Esophagus squamous epithelium (tissue), 5 donors: ENCODE measurements around the gene HDGFL2. TPM values are rescaled to one million over a fixed set of nuclear protein-coding genes. Genes with fewer than 3 reads are reported as not detected.

Experiments used
- DNase-seq: peaks from one replicate; lab custom pipeline; 2025; lab: John Stamatoyannopoulos, UW
- H3K27ac ChIP-seq, 4 donors: fragments of 200-600 bp; sonication (generic); one replicate each; pipeline ENCODE4 v1.5.1; 2016 to 2019; ENCODE audit warnings: mild to moderate bottlenecking in 1 of 4
- H3K27me3 ChIP-seq, 4 donors: fragments of 200-600 bp; sonication (generic); 1 replicate in 3 of 4; 2 replicates in 1 of 4; pipeline versions ENCODE4 v1.5.1 to v1.6.0; 2017 to 2021; ENCODE audit warnings: antibody characterized with exemption in 1 of 4
- H3K36me3 ChIP-seq, 3 donors: fragments of 200-600 bp; sonication (generic); one replicate each; pipeline ENCODE4 v1.5.1; 2016 to 2019
- H3K4me1 ChIP-seq, 3 donors: fragments of 200-600 bp; sonication (generic); one replicate each; pipeline ENCODE4 v1.5.1; 2017 to 2019
- H3K4me3 ChIP-seq, 4 donors: fragments of 200-600 bp; sonication (generic); 1 replicate in 3 of 4; 2 replicates in 1 of 4; pipeline ENCODE4 v1.5.1; 2016 to 2019; ENCODE audit warnings: mild to moderate bottlenecking in 2 of 4, moderate library complexity in 1 of 4
- H3K9me3 ChIP-seq, 3 donors: fragments of 200-600 bp; sonication (generic); one replicate each; pipeline ENCODE4 v1.5.1; 2016 to 2019
- POLR2A ChIP-seq, 4 donors: fragments of 450-650 bp; IDR thresholded peaks; one replicate each; pipeline ENCODE4 v1.6.1; 2017; ENCODE audit warnings: antibody characterized with exemption in 4 of 4, mild to moderate bottlenecking in 4 of 4, moderate library complexity in 3 of 4
- WGBS, 2 donors: methylation state at CpG; one replicate each; pipeline ENCODE4 v1.1.5; 2018; 5-methylcytosine and 5-hydroxymethylcytosine counted together
- intact Hi-C: fragments of 100-400 bp; cut with DNase I; formaldehyde crosslinking; loops from one replicate; pipeline ENCODE4 v1.15.0; 2022
- total RNA-seq, 4 donors: library from RNA; depleted of rRNA; stranded (reverse); fragments of >200 nt; gene quantifications; one replicate each; pipeline ENCODE4 v1.1.0, GENCODE V29; 2016
- TF ChIP-seq, protein P1 (sequence below), 6 experiments: fragments of 450-650 bp in 4 of 6; fragments of 200-600 bp in 2 of 6; sonication (generic) in 2 of 6; IDR thresholded peaks; one replicate each; pipeline ENCODE4 v1.5.1; 2016 to 2019; ENCODE audit warnings: antibody characterized with exemption in 6 of 6, mild to moderate bottlenecking in 4 of 6, moderate library complexity in 4 of 6
- donor health status: DM: yes; HTN: yes; CAD: no.

HDGFL2 gene
- total RNA-seq, 4 donors from 2014 or later = 18.4 to 28.8 (median 20.5) TPM

DNA sequence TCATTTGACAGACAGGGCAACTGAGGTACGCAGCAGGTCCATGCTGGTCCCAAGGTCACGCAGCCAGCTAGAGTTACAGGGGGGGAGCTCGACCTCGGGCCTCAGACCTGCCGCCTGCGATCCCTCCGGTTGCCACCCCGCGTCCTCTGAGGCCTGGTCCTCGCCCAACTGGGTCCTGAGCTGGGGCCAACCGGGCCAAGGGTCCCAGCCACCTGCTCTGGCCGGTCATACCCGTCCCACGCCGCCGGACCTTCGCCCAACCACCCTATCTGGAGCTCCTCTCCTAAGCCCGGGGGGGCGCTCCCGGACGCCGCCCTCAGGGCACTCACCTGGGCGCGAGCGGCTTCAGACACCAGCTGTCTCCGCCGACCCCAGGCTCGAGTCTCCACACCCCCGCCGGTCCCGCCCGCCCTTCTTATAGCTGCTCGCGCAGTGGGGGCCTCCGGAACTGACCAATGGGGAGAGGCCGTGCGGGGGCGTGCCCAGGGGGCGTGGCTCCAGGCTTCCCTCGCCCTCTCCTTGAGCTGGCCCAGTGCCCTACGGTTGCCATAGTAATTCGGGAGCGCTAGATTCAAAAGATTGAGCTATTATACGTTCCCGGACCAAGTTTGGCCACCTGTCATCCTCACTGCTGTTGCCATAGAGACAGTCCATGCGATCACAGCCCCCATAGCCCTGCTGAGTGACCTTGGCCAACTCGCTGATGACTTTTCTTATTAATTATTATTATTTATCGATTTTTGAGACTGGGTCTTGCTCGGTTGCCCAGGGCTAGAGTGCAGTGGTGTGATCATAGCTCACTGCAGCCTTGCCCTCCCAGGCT is 63.0 kb downstream of the HDGFL2 start, which contains the start of gene PLIN5:
Gene PLIN5 (minus strand): TSS at position 389 of the 823 bp plus-strand sequence. CDS start 1,150 bp downstream, outside the sequence.
- Histone ChIP-seq H3K4me3 (peak within 1 kb of the TSS in 3 of 4 donors; percentile 12 to 54 (median 39)), H3K9me3 (no peaks in the 10 kb centered on the region), H3K27me3 (peaks cover 0 to 41% (median 0%) of the 10 kb centered on the region in 4 donors), H3K27ac (peak within 1 kb of the TSS in 2 of 4 donors; percentile 36 to 43), H3K36me3 (no peaks in the 10 kb centered on the region), H3K4me1 (peaks cover 10 to 44% (median 21%) of the 10 kb centered on the region in 3 donors)
- intact Hi-C loops = no loop called here
- 10 to 17% methylated on average over 9 to 19 of the region's 49 CpGs for WGBS, 2 donors
- TF ChIP-seq POLR2A (IDR thresholded peaks at IDR 0.05) = no peak
- TF ChIP-seq, protein P1, sequence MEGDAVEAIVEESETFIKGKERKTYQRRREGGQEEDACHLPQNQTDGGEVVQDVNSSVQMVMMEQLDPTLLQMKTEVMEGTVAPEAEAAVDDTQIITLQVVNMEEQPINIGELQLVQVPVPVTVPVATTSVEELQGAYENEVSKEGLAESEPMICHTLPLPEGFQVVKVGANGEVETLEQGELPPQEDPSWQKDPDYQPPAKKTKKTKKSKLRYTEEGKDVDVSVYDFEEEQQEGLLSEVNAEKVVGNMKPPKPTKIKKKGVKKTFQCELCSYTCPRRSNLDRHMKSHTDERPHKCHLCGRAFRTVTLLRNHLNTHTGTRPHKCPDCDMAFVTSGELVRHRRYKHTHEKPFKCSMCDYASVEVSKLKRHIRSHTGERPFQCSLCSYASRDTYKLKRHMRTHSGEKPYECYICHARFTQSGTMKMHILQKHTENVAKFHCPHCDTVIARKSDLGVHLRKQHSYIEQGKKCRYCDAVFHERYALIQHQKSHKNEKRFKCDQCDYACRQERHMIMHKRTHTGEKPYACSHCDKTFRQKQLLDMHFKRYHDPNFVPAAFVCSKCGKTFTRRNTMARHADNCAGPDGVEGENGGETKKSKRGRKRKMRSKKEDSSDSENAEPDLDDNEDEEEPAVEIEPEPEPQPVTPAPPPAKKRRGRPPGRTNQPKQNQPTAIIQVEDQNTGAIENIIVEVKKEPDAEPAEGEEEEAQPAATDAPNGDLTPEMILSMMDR (IDR thresholded peaks at IDR 0.05) = no peak
- DNase-seq = no peak

DNA sequence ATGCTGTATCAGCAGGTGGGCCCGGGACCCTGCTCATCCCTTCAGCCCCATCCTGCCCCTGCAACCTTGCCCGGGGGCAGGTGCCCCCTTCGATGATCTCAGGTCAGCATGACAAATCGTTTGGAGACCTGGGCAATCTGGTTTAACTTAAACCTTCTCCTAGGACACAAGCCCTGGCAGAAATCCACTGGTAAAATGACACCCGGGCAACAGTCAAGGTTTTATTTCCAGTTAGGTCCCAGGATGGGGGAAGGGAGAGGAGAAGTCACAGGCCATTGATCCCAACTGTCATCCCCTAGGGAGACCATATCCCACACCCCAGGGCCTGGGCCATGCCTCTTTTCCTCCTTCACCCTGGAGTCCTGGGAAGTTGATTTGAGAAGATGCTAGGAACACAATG is 64.7 kb downstream of the HDGFL2 start:
- TF ChIP-seq POLR2A (IDR thresholded peaks at IDR 0.05) = no peak
- TF ChIP-seq, protein P1 (IDR thresholded peaks at IDR 0.05) = no peak
- DNase-seq = no peak

DNA sequence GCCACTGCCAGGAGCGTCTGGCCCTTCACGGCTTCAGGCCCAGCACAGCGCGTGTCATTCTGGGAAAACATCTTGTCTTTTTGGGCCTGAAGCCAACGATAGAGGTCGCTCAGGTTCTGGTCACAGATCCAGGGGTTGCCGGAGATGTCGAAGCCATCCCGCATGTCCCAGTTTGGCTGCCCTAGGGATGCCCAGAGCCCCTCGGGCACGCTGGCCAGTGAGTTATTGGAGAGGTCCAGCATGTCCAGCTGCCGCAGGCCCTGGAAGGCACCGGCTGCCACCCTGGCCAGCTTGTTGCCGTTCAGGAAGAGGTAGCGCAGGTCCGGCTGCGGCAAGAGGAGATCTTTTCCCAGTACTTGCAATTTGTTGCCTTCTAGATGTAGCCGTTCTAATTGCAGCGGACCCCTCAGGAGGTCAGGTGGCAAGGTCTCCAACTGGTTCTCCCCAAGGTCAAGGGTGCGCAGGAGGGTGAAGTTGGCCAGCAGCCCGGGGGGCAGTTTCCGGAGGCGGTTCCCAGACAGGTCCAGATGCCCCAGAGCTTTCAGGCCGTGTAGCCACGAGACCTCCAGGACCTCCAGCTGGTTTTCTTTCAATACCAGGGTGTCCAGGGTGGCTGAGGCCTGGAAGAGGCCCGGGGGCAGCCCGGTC is 66.0 kb downstream of the HDGFL2 start:
- no peak for TF ChIP-seq POLR2A (IDR thresholded peaks at IDR 0.05)
- TF ChIP-seq, protein P1 (IDR thresholded peaks at IDR 0.05) = no peak
- Histone ChIP-seq H3K36me3 (no peaks in the 10 kb centered on the region), H3K27ac (no peak overlapping the region), H3K4me1 (peaks cover 14 to 59% (median 24%) of the 10 kb centered on the region in 3 donors), H3K4me3 (peak overlapping the region in 1 of 4 donors; percentile 18), H3K9me3 (no peaks in the 10 kb centered on the region), H3K27me3 (peaks cover 0 to 47% (median 0%) of the 10 kb centered on the region in 4 donors)
- intact Hi-C loops = no loop called here
- 84 to 86% methylated on average over 5 to 9 of the region's 27 CpGs for WGBS, 2 donors
- DNase-seq = no peak

More for the DNA sequence above, 64.7 kb downstream of the HDGFL2 start:
- Histone ChIP-seq H3K4me1 (peaks cover 14 to 54% (median 24%) of the 10 kb centered on the region in 3 donors), H3K27ac (no peak overlapping the region), H3K27me3 (peaks cover 0 to 47% (median 0%) of the 10 kb centered on the region in 4 donors), H3K9me3 (no peaks in the 10 kb centered on the region), H3K4me3 (no peak overlapping the region), H3K36me3 (no peaks in the 10 kb centered on the region)
- 20 to 56% methylated on average over 1 to 2 of the region's 5 CpGs for WGBS, 2 donors
- intact Hi-C loops = no loop called here

DNA sequence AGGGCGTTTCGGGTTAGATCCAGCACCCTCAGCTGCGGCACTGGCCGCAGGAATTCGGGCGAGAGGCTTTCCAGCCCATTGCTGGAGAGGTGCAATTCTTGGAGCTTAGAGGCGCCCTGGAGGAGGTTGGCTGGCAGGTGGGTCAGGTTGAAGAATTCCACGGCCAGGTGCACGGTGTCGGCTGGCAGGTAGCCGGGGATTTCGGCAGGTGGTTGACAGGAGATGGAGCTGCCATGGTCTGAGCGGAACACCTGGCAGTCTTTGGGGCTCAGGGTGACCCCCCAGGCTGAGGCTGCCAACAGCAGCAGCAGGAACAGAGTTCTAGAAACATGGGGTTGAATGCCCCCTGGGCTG is 66.5 kb downstream of the HDGFL2 start:
- 78 to 94% methylated on average over 5 to 9 of the region's 13 CpGs for WGBS, 2 donors
- no peak for TF ChIP-seq POLR2A (IDR thresholded peaks at IDR 0.05)
- TF ChIP-seq, protein P1 (IDR thresholded peaks at IDR 0.05) = no peak
- H3K27ac ChIP-seq = no peak overlapping the region
- H3K36me3 ChIP-seq = no peaks in the 10 kb centered on the region
- intact Hi-C loops = no loop called here
- peak overlapping the region in 1 of 4 donors; percentile 59 for H3K4me3 ChIP-seq
- H3K4me1 ChIP-seq = peaks cover 14 to 59% (median 24%) of the 10 kb centered on the region in 3 donors
- H3K9me3 ChIP-seq = no peaks in the 10 kb centered on the region
- H3K27me3 ChIP-seq = peaks cover 0 to 47% (median 0%) of the 10 kb centered on the region in 4 donors
- no peak for DNase-seq
